IMR-90 (cell line): ENCODE data around the gene SPATA13. TPM values are rescaled to one million over a fixed set of nuclear protein-coding genes. Genes with fewer than 3 reads are reported as not detected.
A peak's percentile ranks its signal among the peaks of the same experiment; 100 is the strongest.

Experiments used
- ATAC-seq: fragments of 200-7000 bp; cut with Tn5 transposase; 2 replicates; pipeline ENCODE4 v1.9.1; 2020; ENCODE audit warnings: low read depth, mild to moderate bottlenecking, moderate library complexity
- BruUV-seq: library from RNA; stranded (reverse); fragments of 400-500 nt; replicated peaks from 2 replicates; lab custom pipeline; 2021; lab: Mats Ljungman, UMichigan
- CTCF ChIA-PET: fragments of 300-600 bp; formaldehyde crosslinking; extraction: SDS; loops from one replicate; lab custom pipeline; 2021; ENCODE audit warnings: antibody characterized with exemption; lab: Yijun Ruan, JAX
- POLR2A ChIA-PET: fragments of 300-600 bp; sonication (Branson Sonifier 250); formaldehyde crosslinking; loops from one replicate; lab custom pipeline; 2022; ENCODE audit warnings: antibody characterized with exemption; ENCODE audit not compliant: unreplicated experiment; lab: Charles Lee
- DNase-seq: peaks from one replicate; pipeline ENCODE4 v3.0.0; 2013
- H2AFZ ChIP-seq: replicated peaks from 2 replicates; pipeline ENCODE3; 2013; ENCODE audit warnings: low read length, mild to moderate bottlenecking; ENCODE audit not compliant: poor library complexity
- H2AK5ac ChIP-seq: 2 replicates; pipeline ENCODE4 v1.6.1; 2013; ENCODE audit warnings: low read depth, low read length, inconsistent platforms
- H2AK9ac ChIP-seq: replicated peaks from 2 replicates; pipeline ENCODE3; 2013; ENCODE audit warnings: mild to moderate bottlenecking, low read depth, low read length, moderate library complexity; ENCODE audit not compliant: poor library complexity
- H2BK120ac ChIP-seq: 2 replicates; pipeline ENCODE4 v1.6.1; 2013; ENCODE audit warnings: low read depth, low read length, inconsistent platforms
- H2BK15ac ChIP-seq: 3 replicates; pipeline ENCODE4 v1.6.1; 2013; ENCODE audit warnings: low read depth, low read length, inconsistent platforms
- H2BK20ac ChIP-seq: 2 replicates; pipeline ENCODE4 v1.6.1; 2013; ENCODE audit warnings: low read depth, mild to moderate bottlenecking, inconsistent platforms, low read length, moderate library complexity
- H2BK5ac ChIP-seq: 2 replicates; pipeline ENCODE4 v1.6.1; 2013; ENCODE audit warnings: mild to moderate bottlenecking, low read depth, low read length, inconsistent platforms; ENCODE audit not compliant: poor library complexity, severe bottlenecking
- H3K14ac ChIP-seq: replicated peaks from 2 replicates; pipeline ENCODE4 v1.6.1; 2013; ENCODE audit warnings: low read depth, low read length, inconsistent platforms
- H3K18ac ChIP-seq: 2 replicates; pipeline ENCODE4 v1.6.1; 2013; ENCODE audit warnings: low read depth, low read length, control low read depth
- H3K23ac ChIP-seq: 2 replicates; pipeline ENCODE4 v1.6.1; 2013; ENCODE audit warnings: low read depth, low read length, inconsistent platforms
- H3K27ac ChIP-seq: 2 replicates; pipeline ENCODE4 v1.5.1; 2013; ENCODE audit warnings: mild to moderate bottlenecking, control low read depth, low read length; ENCODE audit not compliant: insufficient read depth
- H3K27me3 ChIP-seq: 2 replicates; pipeline ENCODE4 v1.6.1; 2013; ENCODE audit warnings: low read length; ENCODE audit not compliant: control insufficient read depth, insufficient read depth
- H3K36me3 ChIP-seq: 2 replicates; pipeline ENCODE4 v1.6.1; 2013; ENCODE audit warnings: low read length, mixed read lengths; ENCODE audit not compliant: control insufficient read depth, insufficient read depth
- H3K4ac ChIP-seq: 2 replicates; pipeline ENCODE4 v1.6.1; 2013; ENCODE audit warnings: low read depth, low read length, inconsistent platforms
- H3K4me1 ChIP-seq: 2 replicates; pipeline ENCODE4 v1.6.1; 2013; ENCODE audit warnings: low read length, mixed read lengths; ENCODE audit not compliant: control insufficient read depth, insufficient read depth
- H3K4me2 ChIP-seq: 2 replicates; pipeline ENCODE4 v1.6.1; 2013; ENCODE audit warnings: low read depth, mild to moderate bottlenecking, control low read depth, low read length, moderate library complexity
- H3K4me3 ChIP-seq: 2 replicates; pipeline ENCODE4 v1.5.1; 2013; ENCODE audit warnings: low read depth, mild to moderate bottlenecking, control low read depth, low read length, moderate library complexity; ENCODE audit not compliant: insufficient read depth
- H3K56ac ChIP-seq: 2 replicates; pipeline ENCODE4 v1.6.1; 2013; ENCODE audit warnings: low read length, inconsistent platforms; ENCODE audit not compliant: insufficient read depth; ENCODE audit errors: extremely low read depth
- H3K79me1 ChIP-seq, 2 experiments: 2 replicates each; pipeline ENCODE4 v1.6.1; 2013; ENCODE audit warnings: low read length in 2 of 2, inconsistent platforms in 1 of 2, low read depth in 1 of 2
- H3K9ac ChIP-seq: 2 replicates; pipeline ENCODE4 v1.6.1; 2013; ENCODE audit warnings: low read depth, low read length, control low read depth
- H3K9me1 ChIP-seq: 2 replicates; pipeline ENCODE4 v1.6.1; 2013; ENCODE audit warnings: low read length, inconsistent platforms; ENCODE audit not compliant: insufficient read depth
- H3K9me3 ChIP-seq: 2 replicates; pipeline ENCODE4 v1.6.1; 2013; ENCODE audit warnings: low read length; ENCODE audit not compliant: control insufficient read depth, insufficient read depth
- H4K20me1 ChIP-seq: 2 replicates; pipeline ENCODE4 v1.6.1; 2013; ENCODE audit warnings: low read length, inconsistent platforms; ENCODE audit not compliant: insufficient read depth
- H4K5ac ChIP-seq: 2 replicates; pipeline ENCODE4 v1.6.1; 2013; ENCODE audit warnings: mild to moderate bottlenecking, low read depth, low read length, control low read depth
- H4K8ac ChIP-seq, 2 experiments: 2 replicates each; pipeline ENCODE4 v1.6.1; 2013; ENCODE audit warnings: low read depth in 2 of 2, low read length in 2 of 2, control low read depth in 1 of 2, inconsistent platforms in 1 of 2
- H4K91ac ChIP-seq: 2 replicates; pipeline ENCODE4 v1.6.1; 2013; ENCODE audit warnings: low read depth, low read length, inconsistent platforms; ENCODE audit not compliant: insufficient read depth
- CEBPB ChIP-seq: IDR thresholded peaks from 2 replicates; pipeline ENCODE4 v1.6.1; 2012; ENCODE audit warnings: low read depth, low read length, improper control_type of control experiment
- NFE2L2 ChIP-seq: fragments of 150-350 bp; IDR thresholded peaks from 2 replicates; pipeline ENCODE4 v1.6.1; 2016; ENCODE audit warnings: low read depth, mild to moderate bottlenecking, low read length
- WGBS, 2 experiments: methylation state at CpG; one replicate each; pipeline versions ENCODE4 v1.1.5 to v1.1.7; 2013; ENCODE audit warnings: missing lambda C conversion rate in 2 of 2; ENCODE audit not compliant: insufficient read length in 1 of 2; ENCODE audit errors: extremely low coverage in 2 of 2; 5-methylcytosine and 5-hydroxymethylcytosine counted together
- dilution Hi-C: fragments of 300-500 bp; cut with HindIII; formaldehyde crosslinking; loops from one replicate; pipeline ENCODE4 v1.14.3; 2018; ENCODE audit warnings: low sequenced_read_pairs; ENCODE audit not compliant: unreplicated experiment
- in situ Hi-C: fragments of 300-500 bp; cut with MboI; formaldehyde crosslinking; loops from 3 replicates; pipeline ENCODE4 v1.14.3; 2019; ENCODE audit warnings: low sequenced_read_pairs, inconsistent platforms, mixed read lengths
- intact Hi-C: fragments of 100-400 bp; cut with micrococcal nuclease; formaldehyde crosslinking; loops from 2 replicates; pipeline ENCODE4 v1.10.0; 2022
- polyA plus RNA-seq, 3 experiments: library from polyadenylated mRNA; depleted of rRNA; stranded (reverse); fragments of >200 nt; gene quantifications; 2 replicates each; pipeline ENCODE4 v1.2.3, GENCODE V29; 2012; ENCODE audit warnings: low replicate concordance in 1 of 3
- total RNA-seq: library from RNA; depleted of rRNA; stranded (reverse); fragments of >200 nt; gene quantifications from 2 replicates; pipeline ENCODE4 v1.2.3, GENCODE V29; 2012

SPATA13 gene
- total and polyA plus RNA-seq, 2 of the 4 experiments (the other 2 are of a cell fraction) = 10.5 to 12.5 TPM

DNA sequence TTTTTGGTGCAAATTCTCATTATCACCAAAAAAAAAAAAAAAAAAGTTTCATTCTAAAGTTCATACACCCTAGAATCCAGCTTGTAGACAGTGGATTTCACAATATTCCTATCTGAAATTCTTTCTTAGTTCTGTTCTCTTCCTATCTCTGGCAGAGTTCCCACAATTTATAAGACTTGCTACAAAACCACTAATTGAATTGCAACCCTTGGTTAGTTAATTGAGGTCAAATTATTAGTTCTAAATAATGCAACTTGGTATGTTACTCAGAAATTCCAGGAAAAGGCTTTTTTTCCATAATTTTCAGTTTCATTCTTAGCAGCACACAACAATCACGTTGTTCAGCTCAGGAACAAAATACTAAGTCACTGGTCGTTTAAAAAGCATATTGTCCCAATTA lies 58.5 kb downstream of the SPATA13 start:
- dilution Hi-C loops = no loop called here
- no peak overlapping the region for H3K4me2 ChIP-seq

More for the DNA sequence above, 58.5 kb downstream of the SPATA13 start:
- Histone ChIP-seq H2BK120ac (no peak overlapping the region), H3K4me1 (peaks cover 13% of the 10 kb centered on the region), H3K27ac (no peak overlapping the region), H3K9me1 (peaks cover 15% of the 10 kb centered on the region), H4K91ac (no peak overlapping the region), H4K20me1 (0 out of 2 replicates have a peak, but pooled peaks cover 3% of the 10 kb centered on the region), H3K4me3 (no peak overlapping the region), H3K9me3 (no peaks in the 10 kb centered on the region), H2AFZ (no peak overlapping the region), H2AK5ac (no peak overlapping the region), H3K9ac (no peak overlapping the region), H3K4ac (no peak overlapping the region), H2BK5ac (no peak overlapping the region), H3K14ac (no peak overlapping the region), H2BK20ac (no peak overlapping the region), H4K8ac (no peak overlapping the region), H2AK9ac (no peak overlapping the region), H3K36me3 (peaks cover 7% of the 10 kb centered on the region), H3K23ac (no peak overlapping the region), H3K27me3 (no peaks in the 10 kb centered on the region), H2BK15ac (no peak overlapping the region), H4K5ac (no peak overlapping the region), H3K79me1 (peaks cover 29 to 62% of the 10 kb centered on the region in 2 experiments), H3K56ac (no peak overlapping the region), H3K18ac (no peak overlapping the region)
- ChIA-PET CTCF (interaction anchor here (0.6 to 1.7 kb wide), 6 partner anchors 81 to 329 kb away, joined by 3 to 8 read pairs (median 3); no protein-coding TSS in a partner anchor), POLR2A (no interaction called here)
- TF ChIP-seq NFE2L2 (no peak), CEBPB (peak; percentile 65)
- intact Hi-C loops = no loop called here
- DNase-seq (no peak), ATAC-seq (no peak)
- in situ Hi-C loops = no loop called here
- BruUV-seq = no TSS peak
- no CpG with 5 or more reads among the region's 2 CpGs for WGBS, 2 experiments
